NCI-H187 (cell line): ENCODE results near the gene BABAM1.

Experiments
- DNase-seq, 2 experiments: peaks; one replicate each; lab custom pipeline; 2025; lab: John Stamatoyannopoulos, UW

The BABAM1 gene

DNA sequence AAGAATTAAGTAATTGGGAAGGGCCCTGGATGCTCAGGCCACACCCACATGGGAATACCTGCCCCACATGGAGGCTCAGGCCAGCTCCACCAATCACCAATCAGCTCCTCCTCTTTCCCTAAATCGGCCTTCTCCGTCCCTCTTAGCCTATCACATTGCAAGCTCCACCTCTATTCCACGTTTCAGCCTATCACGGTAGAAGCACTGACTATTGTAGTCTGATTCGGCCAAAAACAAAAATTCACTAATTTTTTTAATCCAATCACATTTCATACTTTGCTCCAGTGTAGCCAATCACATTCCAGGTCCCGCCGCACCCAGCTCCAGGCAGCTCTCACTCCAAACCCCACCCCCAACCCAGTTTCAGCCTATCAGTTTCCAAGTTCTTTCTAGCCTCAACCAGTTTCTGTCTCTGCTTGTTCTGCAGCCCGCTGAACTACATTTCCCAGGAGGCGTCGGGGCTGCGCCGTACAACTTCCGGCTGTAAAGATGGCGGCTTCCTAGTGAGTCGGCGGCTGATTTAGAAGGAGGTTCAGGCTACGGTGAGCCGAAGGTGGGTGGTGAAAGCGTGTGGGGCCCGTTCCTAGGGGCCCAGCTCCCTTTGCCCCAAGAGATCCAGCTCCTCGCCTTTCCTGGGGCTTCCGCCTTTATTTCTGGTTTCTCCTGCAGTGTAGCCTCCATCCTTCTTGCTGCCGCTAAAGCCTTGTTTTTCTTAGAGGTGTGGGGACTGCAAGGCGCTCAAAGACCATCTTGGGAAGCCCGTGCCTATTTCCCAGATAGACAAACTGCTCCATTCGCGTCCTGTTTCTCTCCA is at the start of gene BABAM1:
BABAM1 (plus strand) TSS at position 469 of the 814 bp plus-strand sequence. CDS start 1,364 bp downstream, outside the sequence.
- DNase-seq: peak; percentile 44 to 75

DNA sequence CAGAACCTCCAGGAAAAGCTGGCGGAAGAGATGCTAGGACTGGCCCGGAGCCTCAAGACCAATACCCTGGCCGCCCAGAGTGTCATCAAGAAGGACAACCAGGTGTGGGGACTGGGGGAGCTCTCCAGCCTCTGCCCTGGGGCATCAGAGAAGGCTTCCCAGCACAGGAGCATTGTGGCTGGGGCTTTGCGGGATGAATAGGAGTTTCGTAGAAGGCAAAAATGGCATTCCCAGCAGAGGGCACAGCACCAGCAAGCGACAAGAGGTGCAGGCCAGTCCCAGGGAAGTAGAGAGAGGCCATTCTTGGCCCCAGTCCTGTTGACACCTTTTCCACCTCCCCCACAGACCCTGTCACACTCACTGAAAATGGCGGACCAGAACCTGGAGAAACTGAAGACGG is 48.0 kb upstream of the BABAM1 start:
- no peak for DNase-seq

DNA sequence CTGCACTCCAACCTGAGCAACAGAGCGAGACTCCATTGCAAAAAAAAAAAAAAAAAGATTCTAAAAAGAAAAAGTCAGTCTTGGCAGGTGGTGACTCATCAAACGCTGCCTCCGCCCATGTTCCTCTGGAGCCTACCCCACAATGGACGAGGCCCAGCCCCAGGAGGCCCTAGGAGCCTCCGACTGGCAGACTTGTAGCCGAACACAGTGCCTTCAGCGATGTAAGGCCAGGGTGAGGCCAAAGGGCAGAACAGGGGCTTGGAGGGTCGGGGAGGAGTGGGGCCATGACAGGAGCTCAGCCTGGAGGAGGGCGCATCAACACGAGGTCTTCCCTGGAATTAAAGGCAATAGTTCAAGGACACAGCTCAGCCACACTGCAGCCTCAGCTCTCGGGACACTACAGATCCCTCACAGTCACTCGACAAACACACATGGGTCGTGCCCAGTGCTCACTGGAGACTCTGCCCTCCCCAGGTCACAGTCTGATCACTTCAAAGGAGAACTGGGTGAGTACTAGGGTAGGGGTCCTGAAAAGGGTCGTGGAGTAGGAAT is 47.0 kb upstream of the BABAM1 start:
- DNase-seq: no peak

DNA sequence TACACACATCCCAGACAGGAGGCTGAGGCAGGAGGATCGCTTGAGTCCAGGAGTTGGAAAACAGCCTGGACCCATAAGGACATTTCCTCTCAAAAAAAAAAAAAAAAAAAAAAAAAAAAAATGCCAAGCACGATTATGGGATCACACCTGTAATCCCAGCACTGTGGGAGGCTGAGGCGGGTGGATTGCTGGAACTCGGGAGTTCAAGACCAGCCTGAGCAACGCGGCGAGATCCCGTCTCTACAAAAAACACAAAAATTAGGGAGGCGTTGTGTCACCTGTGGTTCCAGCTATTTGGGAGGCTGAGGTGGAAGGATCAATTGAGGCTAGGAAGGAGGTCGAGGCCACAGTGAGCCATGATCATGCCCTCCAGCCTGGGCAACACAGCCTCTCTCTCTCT is 42.2 kb upstream of the BABAM1 start:
- no peak for DNase-seq

DNA sequence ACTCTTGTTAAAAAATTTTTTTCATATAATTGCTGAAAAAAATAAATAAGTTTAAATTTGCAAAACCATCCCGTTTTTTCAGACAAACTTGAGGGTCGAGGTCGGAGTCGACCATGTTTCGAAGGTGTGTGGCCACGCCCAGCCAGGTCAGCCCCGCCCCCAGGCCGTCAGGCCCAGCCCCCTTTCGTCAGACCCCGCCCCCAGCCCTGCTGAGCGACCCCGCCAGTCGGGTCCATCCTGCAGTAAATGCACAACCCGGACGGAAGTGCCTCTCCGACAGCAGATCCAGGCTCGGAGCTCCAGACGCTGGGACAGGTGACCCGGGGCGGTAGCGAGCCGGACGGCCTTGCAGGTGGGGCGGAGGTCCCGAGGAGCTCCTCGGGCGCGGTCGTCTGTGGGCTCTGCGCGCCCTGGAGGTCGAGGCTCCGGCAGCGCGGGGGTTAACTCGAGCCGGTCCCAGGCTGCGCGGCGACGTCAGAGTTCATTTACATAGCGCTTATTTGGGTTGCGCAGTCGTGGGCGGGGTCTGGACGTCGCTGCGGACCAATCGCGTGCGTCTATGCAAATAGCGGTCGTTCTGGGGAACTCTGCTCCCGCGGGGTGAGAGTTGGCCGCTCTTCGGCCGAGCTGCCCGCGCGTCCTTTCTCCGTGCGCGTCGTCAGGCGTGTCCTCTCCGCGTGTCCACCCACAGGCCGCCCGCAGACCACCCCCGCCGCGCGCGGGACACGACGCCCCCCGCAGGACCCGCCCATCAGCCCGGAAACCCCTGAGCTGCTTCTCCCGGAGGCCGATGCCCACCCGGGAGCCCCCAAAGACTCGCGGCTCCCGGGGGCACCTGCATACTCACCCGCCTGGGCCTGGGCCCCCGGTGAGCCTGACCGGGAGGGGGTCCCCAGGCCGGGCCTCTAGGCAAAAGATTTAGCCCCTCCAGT is 41.0 kb upstream of the BABAM1 start, which contains the start of gene OCEL1:
OCEL1 (plus strand) TSS at position 225 of the 932 bp plus-strand sequence; CDS start at position 247, 22 bp downstream.
- peak; percentile 81 to 86 for DNase-seq

DNA sequence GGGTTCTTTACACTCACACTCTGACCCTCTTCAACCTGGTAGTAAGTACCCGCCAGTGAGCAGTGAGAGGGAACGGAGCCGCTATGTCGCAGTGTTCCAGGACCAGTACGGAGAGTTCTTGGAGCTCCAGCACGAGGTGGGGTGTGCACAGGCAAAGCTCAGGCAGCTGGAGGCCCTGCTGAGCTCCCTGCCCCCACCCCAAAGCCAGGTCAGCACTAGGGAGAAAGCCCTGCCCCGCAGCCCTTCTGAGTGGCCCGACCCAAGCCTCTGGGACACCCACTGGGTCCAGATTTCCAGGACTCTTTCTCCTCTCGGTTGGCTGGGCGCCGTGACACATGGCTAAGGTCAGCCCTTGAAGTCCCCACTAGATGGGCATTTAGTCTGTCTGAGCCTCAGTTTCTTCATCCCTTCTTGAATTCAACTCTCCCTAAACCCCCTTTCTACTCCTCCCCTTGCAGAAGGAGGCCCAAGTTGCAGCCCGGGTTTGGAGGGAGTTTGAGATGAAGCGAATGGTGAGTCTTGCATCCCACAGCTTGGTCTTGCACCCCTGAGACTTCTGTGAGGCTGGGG is 39.4 kb upstream of the BABAM1 start:
- no peak for DNase-seq

DNA sequence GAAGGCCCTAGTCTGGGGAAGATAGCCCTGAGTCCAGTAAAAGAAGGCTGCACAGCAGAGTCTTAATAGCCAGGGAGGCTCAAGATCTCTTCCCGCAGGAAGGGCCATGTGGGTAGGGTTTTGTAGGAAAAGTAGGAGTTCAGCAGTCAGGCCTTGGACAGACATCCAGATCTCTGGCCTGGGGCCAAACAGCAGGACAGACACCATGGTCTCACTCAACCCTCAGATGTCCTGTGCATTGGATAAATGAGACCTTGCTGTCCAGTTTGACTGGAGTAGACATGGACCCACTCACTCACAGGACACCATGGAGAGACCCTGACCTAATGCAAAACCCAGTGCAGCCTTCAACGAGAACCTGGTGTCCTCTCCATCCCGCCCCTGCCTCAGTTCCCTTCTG is 37.4 kb upstream of the BABAM1 start:
- DNase-seq: no peak

DNA sequence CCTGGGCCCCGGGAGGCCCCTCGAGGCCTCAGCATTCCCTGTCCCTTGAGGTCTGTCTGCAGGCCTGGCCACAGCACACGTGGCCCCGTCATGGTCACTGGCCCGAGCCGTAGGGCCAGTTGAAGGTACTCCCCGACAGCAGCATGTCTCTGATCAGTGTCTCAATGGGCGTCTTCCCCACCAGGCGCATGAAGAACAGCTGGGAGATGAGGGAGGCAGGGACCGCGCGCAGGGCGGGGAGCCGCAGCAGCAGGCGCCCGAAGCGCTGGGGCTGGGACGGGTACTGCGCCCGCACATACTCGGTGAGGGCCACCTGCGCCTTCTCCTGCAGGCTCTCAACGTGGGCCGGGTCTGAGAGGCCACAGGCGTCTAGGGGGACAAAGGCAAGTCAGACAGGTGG is 35.0 kb upstream of the BABAM1 start:
- DNase-seq: no peak

DNA sequence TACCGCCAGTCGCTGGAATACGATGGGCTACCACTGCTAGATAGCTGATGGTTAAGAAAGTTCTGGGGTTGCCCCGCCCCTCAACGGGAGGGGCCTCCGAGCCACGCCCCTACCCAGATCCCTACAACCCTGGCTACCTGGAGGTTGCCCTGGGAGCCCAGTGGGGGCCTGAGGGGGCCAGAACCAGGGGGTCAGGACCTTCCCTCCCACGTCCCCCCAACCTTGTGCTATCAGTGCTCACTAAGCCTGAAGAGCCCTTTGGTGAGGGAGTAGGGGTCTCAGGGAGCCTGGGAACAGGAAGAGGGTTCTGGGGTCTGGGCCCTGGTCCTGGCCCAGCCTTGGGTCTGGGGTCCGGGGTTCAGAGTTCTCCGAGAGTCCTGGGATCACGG is 32.3 kb upstream of the BABAM1 start:
- DNase-seq: no peak

DNA sequence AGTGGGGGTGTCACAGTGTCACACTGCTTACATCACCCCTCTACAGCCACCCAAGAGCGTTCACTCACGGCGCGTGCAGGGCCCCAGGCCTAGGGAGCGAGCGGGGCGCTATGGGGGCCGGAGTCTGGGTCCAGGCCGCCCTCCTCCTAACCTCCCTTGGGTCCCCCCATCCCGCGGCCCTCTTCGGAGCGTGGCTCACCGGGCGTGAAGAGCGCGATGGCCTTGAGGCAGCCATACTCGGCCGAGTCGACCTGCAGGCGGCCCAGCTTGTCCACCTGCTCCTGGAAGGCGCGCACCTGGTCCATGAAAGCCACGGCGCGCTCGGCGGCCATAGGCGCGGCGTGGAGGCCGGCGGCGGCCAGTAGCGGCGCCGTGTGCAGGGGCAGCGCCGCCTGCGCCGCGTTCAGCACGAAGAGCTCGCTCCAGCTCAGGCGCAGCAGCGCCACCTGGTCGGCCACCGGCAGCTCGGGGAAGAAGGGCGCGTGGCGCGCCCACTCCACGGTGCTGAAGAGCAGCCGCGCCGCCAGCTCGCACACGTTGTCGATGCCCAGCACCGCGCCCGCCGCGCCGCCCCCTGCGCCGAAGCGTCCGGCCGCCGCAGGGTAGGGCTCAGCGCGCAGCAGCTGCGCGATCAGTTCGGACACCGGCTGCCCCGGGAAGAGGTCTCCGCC is 31.8 kb upstream of the BABAM1 start:
- DNase-seq: no peak

DNA sequence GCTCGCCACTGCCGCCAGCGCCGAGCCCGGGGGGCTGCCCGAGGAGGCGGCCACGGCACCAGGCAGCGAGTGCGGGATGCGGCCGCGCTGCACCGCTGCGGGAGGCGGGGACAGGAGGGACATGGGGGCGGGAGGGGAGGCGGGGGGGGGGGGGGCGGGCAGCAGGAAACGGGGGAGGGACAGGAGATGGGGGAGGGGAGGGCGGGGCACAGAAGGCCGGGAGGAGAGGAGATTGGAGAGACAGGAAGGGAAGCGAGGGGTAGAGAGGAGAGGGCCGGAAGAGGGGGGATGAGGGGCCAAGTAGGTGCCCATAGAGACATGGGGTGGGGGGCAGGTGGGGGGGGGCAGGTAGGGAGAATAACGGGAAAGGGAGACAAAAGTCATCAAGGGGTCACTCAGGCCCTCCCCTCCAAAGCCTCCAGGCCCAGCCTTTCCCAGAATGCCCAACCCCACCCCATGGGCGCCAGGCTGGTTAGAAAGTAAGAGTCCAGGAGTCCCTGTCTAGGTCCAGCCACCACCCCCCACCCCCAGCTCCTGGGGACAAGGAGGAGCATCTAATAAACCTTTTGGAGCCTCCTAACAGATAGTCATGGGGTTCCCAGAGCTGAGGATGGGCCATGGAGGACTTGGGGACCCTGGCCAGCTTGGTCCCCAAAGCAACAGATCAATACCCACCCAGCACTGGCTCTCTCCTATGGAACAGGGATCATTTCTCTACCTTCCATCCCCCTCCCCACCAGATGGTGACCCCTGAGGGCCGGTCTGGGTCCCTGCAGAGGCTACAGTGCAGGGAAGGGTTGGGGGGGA is 31.1 kb upstream of the BABAM1 start:
- no peak for DNase-seq

DNA sequence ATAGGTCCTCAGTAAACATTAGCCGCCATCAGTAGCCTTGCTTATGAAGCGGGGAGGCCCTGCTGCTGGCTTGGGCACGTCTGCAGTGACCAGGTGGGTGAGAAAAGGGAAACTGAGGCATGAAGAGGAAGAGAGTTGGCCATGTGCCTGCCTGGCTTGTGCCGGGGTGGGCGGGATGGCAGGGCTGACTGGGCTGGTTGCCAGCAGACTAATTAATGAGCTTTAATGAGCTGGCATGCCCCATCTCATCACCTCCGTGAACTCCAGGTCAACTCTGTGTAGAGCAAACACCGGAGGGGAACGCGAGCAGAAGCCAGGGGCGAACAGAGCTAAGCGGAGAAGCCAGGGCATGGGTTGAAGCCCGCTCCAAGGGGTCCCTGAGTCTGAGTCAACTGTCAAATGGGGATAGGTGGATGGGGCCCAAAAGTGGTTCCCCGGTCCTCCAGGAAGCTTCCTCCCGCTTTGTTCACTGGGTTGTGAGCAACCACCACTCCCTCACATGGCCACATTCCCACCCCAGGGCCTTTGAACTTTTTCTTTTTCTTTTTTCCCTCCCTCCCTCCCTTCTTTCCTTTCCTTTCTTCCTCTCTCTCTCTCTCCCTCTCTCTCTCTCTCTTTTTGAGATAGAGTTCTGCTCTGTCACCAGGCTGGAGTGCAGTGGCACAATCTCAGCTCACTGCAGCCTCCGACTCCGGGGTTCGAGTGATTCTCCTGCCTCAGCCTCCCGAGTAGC is 30.3 kb upstream of the BABAM1 start:
- no peak for DNase-seq

DNA sequence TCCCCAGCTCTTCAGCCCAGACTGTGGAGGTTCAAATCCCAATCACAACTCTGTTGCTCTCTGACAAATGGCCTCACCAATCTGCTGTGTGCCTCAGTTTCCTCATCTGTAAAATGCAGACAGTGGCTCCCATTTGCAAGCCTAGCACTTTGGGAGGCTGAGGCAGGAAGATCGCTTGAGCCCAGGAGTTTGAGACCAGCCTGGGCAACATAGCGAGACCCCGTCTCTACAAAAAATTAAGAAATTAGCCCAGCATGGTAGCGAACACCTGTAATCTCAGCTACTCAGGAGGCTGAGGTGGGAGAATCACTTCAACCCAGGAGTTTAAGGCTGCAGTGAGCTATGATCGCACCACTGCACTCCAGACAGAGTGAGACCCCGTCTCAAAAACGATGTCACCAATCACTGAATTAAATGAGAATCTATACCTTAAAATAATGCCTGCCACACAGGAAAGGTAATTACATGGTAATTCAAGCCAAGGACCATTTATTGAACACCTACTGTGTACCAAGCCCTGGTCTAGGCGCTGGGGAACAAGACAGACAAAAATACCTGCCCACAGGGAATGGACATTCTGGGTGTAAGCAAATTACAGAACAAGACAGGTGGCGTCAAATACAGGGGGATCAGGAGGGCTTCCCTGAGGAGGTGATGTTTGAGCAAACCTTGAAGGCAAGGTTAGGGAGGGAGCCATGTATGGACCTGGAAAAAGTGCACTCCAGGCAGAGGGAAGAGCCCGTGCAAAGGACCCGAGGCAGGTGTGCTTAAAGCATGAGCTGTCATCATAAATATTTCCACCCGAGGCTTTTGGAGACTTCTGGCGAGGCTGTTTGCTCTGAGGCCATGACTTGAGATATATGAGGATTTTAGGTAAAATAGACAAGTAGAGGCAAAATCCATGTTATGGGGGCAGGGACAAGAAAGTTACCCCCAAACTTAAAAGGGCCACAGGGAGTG is 29.2 kb upstream of the BABAM1 start:
- DNase-seq: no peak

DNA sequence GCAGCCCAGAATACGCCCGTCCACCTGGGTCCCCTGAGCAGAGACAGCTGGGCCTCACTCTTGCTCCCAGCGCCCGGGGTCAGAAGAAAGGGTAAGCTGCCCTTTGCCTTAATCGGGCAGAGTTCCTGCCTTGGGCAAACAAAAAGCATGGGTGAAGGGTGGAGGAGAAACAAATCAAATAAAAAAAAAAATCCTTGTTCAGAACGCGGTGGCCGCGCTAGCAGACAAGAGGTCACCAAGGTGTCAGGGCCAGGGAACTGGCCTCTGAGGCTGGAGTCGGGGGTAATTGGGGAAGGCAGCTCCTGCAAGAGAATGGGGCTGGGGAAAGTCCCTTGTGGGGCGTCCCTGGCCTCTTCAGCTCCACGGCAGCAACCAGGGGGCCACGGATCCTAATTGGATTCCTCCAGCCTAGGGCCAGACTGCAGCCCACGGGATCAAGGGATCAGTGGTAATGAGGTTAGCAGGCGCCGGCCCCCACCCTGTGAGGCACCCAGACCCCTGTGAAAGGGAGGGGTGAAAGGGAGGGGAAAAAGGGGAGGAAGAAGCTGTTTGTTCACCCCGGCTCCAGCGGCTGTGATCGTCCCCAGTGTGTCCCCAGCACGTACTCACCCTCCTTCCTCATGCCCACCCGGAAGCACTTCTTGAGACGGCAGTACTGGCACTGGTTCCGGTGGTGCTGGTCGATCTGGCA is 27.0 kb upstream of the BABAM1 start:
- DNase-seq: no peak

DNA sequence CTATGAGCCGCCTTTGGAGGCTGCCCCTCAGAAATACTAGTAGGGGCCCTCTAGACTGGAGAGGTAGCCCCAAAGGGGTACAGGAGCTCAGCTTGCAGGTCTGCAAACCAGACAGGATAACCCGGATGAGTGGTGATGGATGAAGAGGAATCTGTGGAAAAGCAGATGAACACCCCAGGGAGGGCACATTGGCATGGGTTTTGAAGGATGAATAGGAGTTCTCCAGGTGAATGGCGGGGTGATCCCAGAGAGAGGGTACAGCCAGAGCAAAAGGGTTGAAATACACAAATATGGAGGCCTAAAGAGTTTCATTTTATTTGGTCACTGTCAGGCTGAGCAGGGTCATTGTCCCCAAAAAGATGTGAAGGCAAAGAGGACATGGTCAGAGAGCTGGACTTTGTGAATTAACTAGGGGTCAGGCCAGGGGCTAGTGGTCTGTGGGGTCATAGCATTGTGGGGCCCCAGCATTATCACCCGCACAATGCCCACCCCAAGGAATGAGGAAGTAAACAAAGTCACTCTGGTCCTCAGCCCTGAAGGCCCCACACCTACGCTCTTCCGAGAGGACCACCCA is 26.3 kb upstream of the BABAM1 start:
- no peak for DNase-seq

DNA sequence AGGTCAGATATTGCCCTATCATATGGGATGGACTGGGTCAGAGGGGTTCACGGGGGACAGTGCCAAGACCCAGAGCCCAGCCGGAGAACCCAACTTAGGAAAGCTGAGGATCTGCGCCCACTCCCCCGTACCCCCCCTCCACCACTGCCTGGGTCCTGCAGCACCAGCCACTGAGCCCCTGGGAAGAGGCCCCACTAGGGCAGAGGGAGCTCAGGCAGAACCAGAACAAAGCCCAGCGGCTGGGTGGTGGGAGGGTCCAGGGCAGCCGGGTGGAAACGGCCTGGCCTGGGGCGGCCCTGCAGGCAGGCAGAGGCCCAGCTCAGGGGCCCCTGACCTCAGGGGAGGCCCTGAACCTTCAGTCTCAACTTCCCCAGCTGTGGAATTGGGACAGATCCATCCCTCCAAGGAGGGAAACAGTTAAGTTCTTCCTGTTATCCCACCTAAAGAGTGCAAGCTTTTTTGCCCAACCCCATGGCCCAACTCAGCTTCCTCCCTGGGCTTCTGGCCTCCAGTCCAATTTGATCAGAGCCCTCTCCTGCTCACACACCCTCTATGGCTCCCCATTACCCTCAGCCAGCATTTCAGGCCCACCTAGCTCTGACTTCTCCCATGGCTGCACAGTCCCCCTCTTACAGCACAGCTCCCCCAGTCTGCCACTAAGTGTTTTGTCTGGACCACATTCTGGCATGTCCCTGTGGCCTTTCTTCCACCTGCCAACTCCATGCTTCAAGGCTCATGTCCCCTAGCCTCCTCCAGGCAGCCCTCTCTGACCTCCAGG is 24.6 kb upstream of the BABAM1 start:
- DNase-seq: no peak

DNA sequence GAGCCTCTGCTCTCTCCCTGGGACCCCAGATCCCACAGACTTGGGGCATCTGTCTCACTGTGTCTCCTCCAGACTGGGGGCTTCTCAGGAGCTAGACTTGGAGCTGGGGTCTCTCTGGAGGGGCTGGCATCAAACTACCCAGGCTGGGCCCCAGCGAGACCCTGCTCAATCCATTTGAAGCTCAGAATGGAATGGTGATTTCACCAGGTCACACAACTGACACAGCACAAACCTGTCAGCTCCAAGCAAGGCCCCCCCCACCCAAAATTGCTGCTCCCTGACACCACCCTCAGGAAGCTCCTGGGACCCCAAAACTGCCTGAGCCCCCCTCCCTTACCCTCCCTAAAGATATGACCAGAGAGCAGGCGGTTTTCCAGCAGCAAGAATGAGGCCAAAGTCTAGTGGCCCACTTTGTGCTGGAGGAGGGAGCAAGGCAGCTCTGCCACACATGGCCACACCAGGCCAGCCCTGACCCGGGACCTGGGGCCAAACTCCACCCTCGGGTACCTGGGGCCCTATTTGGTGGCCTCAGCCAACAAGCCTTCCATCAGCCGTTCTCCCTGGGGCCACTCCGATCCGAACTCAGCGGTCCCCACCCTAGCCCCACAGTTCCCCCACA is 23.9 kb upstream of the BABAM1 start:
- DNase-seq: no peak
